MM.1S (cell line): ENCODE results near the gene ALG5.

ENCODE experiments used
- CTCF ChIP-seq: fragments of 300-600 bp; sonication (generic); IDR thresholded peaks from 2 replicates; pipeline ENCODE4 v1.5.1; 2016; ENCODE audit warnings: antibody characterized with exemption, low read length, mixed read lengths
- EZH2 ChIP-seq: fragments of 300-600 bp; sonication (generic); optimal IDR thresholded peaks from 2 replicates; pipeline ENCODE3; 2017; ENCODE audit warnings: low read depth, mild to moderate bottlenecking, antibody characterized with exemption, low read length, mixed read lengths
- EZH2phosphoT487 ChIP-seq: fragments of 300-600 bp; sonication (generic); IDR thresholded peaks from 2 replicates; pipeline ENCODE4 v1.6.1; 2018; ENCODE audit warnings: antibody characterized with exemption, low read length

DNA sequence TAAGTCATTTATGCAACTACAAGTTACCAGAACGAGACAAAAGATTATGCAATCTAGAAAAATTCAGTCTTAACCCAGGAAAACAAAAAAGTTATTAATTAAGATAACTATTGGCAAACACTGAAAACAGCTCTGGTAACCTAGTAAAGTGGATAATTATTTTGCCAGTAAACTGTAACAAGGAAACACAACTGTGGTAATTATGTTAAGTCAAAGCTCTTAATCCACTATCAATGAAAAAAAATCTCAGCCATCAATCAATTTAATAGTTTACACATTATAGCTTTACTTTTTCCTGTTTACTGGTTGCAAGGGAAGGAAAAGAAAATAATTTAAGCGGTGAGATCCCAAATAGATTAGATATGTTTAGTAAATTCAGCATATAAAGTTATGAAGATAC is 12.6 kb upstream of the ALG5 start:
- TF ChIP-seq CTCF (no peak), EZH2 (no peak), EZH2phosphoT487 (no peak)
